Ureter (tissue), 1 donor: ENCODE results near the gene KEAP1. TPM values are rescaled to one million over a fixed set of nuclear protein-coding genes. Genes with fewer than 3 reads are reported as not detected.

Source experiments
- DNase-seq: peaks from one replicate; pipeline ENCODE4 v3.0.0-alpha.2; 2020; ENCODE audit warnings: low spot score
- total RNA-seq: library from RNA; stranded (reverse); gene quantifications from one replicate; pipeline ENCODE4 v1.2.4, GENCODE V29; 2023
- donor health status: DM: yes; HTN: yes; CAD: no.

Gene KEAP1
- total RNA-seq, 1 donor from 2014 or later: 52.6 TPM

DNA sequence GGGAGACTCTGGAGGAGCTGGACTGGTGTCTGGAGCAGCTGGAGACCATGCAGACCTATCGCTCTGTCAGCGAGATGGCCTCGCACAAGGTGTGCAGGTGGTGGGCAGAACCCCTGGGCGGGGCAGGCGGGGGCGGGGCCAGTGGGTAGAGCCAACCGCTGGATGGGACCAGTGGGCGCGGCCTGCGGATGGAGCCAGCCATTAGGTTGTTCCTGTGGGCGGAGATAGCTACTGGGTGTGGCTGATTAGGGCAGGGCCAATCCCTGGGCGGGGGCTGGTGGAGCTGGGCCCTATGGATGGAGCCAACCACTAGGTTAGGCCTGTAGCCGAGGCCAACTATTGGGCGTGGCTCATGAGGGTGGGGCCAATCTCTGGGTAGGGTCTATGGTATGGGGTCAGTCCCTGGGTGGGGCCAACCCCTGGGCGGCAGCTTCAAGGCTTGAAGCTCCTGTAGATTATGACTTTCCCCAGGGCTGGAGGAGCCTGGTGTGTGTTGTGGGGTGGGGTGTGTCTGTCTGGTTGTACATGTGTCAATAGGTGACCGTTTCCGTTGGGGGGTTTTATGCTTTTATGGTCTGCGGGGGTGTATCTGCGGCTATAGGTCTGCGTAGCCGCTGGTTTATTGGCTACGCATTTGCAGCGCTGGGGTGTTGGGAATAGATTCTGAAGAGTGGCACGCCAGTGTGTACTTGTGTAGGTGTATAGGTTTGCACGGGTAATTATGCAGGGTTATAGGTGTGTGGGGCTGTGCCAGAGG, 52.1 kb downstream of the KEAP1 start:
- no peak for DNase-seq

DNA sequence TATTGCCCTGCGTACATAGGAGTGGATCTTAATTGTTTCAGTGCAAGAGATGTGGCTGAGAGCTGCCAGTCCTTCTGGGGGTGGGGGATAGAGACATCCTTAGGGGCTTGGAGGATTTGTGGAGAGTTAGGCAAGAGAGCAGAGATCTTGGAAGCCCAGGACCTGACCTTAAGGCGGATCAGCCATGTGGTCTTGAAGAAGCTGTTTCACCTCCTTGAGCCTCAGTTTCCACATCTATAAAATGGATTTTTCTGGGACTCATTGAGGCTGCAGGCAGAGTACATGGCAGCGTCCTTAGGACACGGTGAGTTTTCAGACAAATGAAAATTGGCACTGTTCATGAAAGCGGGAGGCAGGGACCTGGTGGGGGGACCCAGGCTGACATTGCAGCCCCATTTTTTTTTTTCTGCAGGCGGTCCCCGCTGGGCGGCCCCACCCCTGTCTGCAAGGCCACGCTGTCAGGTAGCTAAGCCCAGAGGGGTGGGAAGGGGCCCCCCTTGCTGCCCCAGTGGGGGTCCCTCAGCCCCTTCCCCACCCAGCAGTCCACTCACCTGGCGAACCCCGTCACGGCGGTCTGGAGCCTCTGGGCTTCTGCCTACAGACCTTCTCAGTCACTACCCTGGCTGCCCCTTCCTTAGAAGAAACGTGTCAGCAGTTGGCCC, 52.8 kb downstream of the KEAP1 start:
- no peak for DNase-seq

DNA sequence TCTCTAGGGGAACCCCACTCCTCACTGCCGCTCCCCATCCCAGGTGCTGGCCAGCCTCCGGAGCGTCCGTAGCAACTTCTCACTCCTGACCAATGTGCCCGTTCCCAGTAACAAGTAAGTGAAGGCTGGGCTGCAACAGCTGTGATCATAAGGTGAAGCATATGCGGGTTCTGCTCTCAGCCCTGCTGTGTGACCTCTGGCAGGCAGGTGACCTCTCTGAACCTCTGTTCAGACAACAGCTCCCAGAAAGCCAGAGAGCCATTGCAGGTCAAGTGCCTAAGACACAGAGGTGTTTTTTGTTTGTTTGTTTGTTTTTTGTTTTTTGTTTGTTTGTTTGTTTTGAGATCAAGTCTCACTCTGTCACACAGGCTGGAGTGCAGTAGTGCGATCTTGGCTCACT, 54.1 kb downstream of the KEAP1 start:
- DNase-seq: no peak

DNA sequence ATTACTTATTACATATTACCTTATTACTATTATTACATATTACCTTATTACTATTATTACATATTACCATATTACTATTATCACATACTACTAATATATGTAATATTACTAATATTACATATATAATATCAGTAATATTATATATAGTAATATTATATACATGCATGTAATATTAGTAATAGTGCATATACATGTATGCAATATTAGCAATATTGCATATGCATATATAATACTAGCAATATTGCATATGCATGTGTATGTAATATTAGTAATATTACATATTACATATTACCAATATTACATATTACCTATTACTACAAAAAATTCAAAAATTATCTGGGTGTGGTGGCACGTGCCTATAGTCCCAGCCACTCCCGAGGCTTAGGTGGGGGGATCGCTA, 60.5 kb downstream of the KEAP1 start:
- no peak for DNase-seq

DNA sequence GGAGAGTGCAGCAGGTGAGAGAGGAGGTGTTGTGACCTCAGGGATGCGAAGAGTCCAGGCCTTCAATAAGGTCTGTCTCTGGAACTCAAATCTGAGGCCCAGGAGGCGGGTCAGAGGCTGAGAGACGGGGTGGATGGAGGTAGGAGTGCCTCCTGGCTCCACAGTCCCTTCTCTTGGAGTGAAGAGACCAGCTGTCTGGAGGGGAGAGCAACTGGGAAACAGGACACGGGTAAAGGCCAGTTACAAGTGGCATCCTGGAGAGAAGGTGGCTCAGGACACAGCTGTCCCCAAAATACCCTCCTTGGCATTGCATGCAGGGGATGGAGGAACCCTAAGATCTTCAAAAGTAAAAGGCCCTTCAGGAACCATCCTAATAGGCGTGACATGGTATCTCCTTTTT, 63.6 kb downstream of the KEAP1 start:
- DNase-seq: no peak

Other genes with a start within 250 kb of the KEAP1 start
- 20.4 TPM for gene ICAM1, start 232.2 kb downstream of the KEAP1 start, total RNA-seq
- 1.0 TPM for gene ICAM4, start 216.4 kb downstream of the KEAP1 start, total RNA-seq
- gene ICAM5, start 213.4 kb downstream of the KEAP1 start, total RNA-seq: 1.8 TPM
- 6.3 TPM for gene ZGLP1, start 193.5 kb downstream of the KEAP1 start, total RNA-seq
- 25.8 TPM for gene FDX2, start 187.3 kb downstream of the KEAP1 start, total RNA-seq
- 41.7 TPM for gene RAVER1, start 169.8 kb downstream of the KEAP1 start, total RNA-seq
- 8.7 TPM for gene ICAM3, start 163.7 kb downstream of the KEAP1 start, total RNA-seq
- gene TYK2, start 122.8 kb downstream of the KEAP1 start, total RNA-seq: 142 TPM
- gene CDC37, start 99.8 kb downstream of the KEAP1 start, total RNA-seq: 192 TPM
- 9.4 TPM for gene PDE4A, start 82.8 kb downstream of the KEAP1 start, total RNA-seq
- 4.6 TPM for gene S1PR5, start 14.1 kb upstream of the KEAP1 start, total RNA-seq
- 36.7 TPM for gene ATG4D, start 40.5 kb upstream of the KEAP1 start, total RNA-seq
- 32.5 TPM for gene KRI1, start 62.7 kb upstream of the KEAP1 start, total RNA-seq
- 5.4 TPM for gene CDKN2D, start 65.6 kb upstream of the KEAP1 start, total RNA-seq
- 81.4 TPM for gene AP1M2, start 84.0 kb upstream of the KEAP1 start, total RNA-seq
- gene SLC44A2, start 122.2 kb upstream of the KEAP1 start, total RNA-seq: 381 TPM
- gene ILF3, start 151.0 kb upstream of the KEAP1 start, total RNA-seq: 331 TPM
- gene QTRT1, start 198.1 kb upstream of the KEAP1 start, total RNA-seq: 64.2 TPM
- 352 TPM for gene DNM2, start 214.7 kb upstream of the KEAP1 start, total RNA-seq